ENCODE measurements around the gene CORO6. TPM values are rescaled to one million over a fixed set of nuclear protein-coding genes. Genes with fewer than 3 reads are reported as not detected.

The CORO6 gene
- polyA plus RNA-seq, 3 donors: 1.3 TPM; not detected in 2

DNA sequence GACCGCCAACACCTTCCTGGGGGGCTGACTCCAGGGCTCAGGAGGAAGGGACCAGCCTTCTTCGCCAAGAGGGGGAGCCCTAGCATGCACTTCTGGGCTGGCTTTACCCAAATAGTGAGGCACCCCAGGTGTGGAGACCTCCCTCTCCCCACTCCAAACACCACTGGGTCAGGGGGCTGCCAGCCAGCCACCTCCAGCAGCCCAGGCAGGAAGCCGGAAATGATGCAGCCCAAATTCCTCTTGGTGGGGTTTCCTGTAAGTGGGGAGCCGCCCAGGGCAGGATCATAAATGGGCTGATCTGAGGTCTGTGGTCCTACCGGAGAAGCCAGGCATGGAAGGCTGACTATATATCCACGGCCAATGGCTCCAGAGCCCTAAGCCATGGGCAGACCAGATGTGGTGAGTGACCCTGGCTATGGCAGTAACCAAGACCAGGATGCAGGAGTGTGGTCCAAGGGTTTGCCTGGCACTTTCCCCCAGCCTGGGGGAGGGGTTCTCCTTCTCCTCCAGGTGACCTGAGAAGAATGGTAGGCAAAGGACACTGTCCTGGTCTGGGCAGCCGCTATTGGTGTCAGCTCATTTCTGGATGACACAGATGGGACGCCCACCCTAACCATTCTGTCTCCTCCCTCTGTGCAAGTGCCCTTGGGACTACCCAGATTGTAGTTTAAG lies 37.5 kb downstream of the CORO6 start:
- peaks cover 57% of the 10 kb centered on the region for H3K4me1 Mint-ChIP-seq
- H3K27me3 Mint-ChIP-seq (ENCODE audit: low read depth in 3 of 3): peaks cover 0 to 2% (median 0%) of the 10 kb centered on the region in 3 donors
- TF ChIP-seq CTCF (IDR thresholded peaks at IDR 0.05): peak; percentile 43
- Histone ChIP-seq H3K4me3 (replicated peaks in 1 of 3; ENCODE audit: low read depth in 2 of 3, low read length in 3 of 3) (peak overlapping the region in 2 of 3 experiments; percentile 13 to 72), H3K4me2 (replicated peaks; ENCODE audit: extremely low read depth, low read length, poor library complexity, severe bottlenecking) (peak overlapping the region; percentile 81), H3K27me3 (ENCODE audit: control insufficient read depth in 2 of 2, insufficient read depth in 2 of 2, low read length in 2 of 2) (no peaks in the 10 kb centered on the region), H2AFZ (ENCODE audit: insufficient read depth, low read depth, low read length, poor library complexity, severe bottlenecking) (peak overlapping the region; percentile 69), H4K20me1 (ENCODE audit: insufficient read depth, low read length) (peaks cover 73% of the 10 kb centered on the region), H3K36me3 (replicated peaks in 1 of 2; ENCODE audit: control insufficient read depth in 1 of 2, insufficient read depth in 2 of 2, low read length in 2 of 2) (peaks cover 15 to 28% of the 10 kb centered on the region in 2 donors), H3K4me1 (ENCODE audit: control insufficient read depth in 1 of 2, insufficient read depth in 2 of 2, low read length in 2 of 2) (peaks cover 56 to 57% of the 10 kb centered on the region in 2 donors), H3K79me2 (ENCODE audit: insufficient read depth, low read length) (peaks cover 63% of the 10 kb centered on the region), H3K9ac (ENCODE audit: insufficient read depth, low read length, poor library complexity, severe bottlenecking) (peak overlapping the region; percentile 55), H3K27ac (ENCODE audit: low read depth in 1 of 2, low read length in 2 of 2) (peak overlapping the region in 1 of 2 donors; percentile 75), H3K9me3 (replicated peaks in 1 of 2; ENCODE audit: control insufficient read depth in 1 of 2, insufficient read depth in 1 of 2, low read length in 2 of 2) (no peaks in the 10 kb centered on the region)
- peaks cover 17 to 34% of the 10 kb centered on the region in 2 donors for H3K36me3 Mint-ChIP-seq
- intact Hi-C loops (cut with micrococcal nuclease): loop anchor here in 1 of 2 donors (10.0 kb wide), 1 partner anchor 340 kb away; no protein-coding TSS in a partner anchor
- DNase-seq: peak in 2 of 3 donors; percentile 27 to 38
- peak overlapping the region in 6 of 7 donors; percentile 33 to 87 (median 59) for H3K27ac Mint-ChIP-seq
- 15% methylated on average over 4 of the region's 8 CpGs for WGBS (ENCODE audit: insufficient coverage)
- H3K4me3 Mint-ChIP-seq: peak overlapping the region; percentile 64 to 82
- H3K9me3 Mint-ChIP-seq: no peaks in the 10 kb centered on the region

- intact Hi-C loops (cut with micrococcal nuclease): loop anchor here in 1 of 2 donors (5.0 to 10.0 kb wide), 2 partner anchors 340 to 508 kb away; no protein-coding TSS in a partner anchor
- Histone ChIP-seq H3K36me3 (replicated peaks in 1 of 2; ENCODE audit: control insufficient read depth in 1 of 2, insufficient read depth in 2 of 2, low read length in 2 of 2) (peaks cover 20 to 33% of the 10 kb centered on the region in 2 donors), H4K20me1 (ENCODE audit: insufficient read depth, low read length) (peaks cover 80% of the 10 kb centered on the region), H3K4me3 (replicated peaks in 1 of 3; ENCODE audit: low read depth in 2 of 3, low read length in 3 of 3) (peak overlapping the region in 2 of 3 experiments; percentile 13 to 72), H3K79me2 (ENCODE audit: insufficient read depth, low read length) (peaks cover 63% of the 10 kb centered on the region), H3K27me3 (ENCODE audit: control insufficient read depth in 2 of 2, insufficient read depth in 2 of 2, low read length in 2 of 2) (no peaks in the 10 kb centered on the region), H3K4me1 (ENCODE audit: control insufficient read depth in 1 of 2, insufficient read depth in 2 of 2, low read length in 2 of 2) (peaks cover 50% of the 10 kb centered on the region in 2 donors), H2AFZ (ENCODE audit: insufficient read depth, low read depth, low read length, poor library complexity, severe bottlenecking) (peak overlapping the region; percentile 69), H3K9me3 (replicated peaks in 1 of 2; ENCODE audit: control insufficient read depth in 1 of 2, insufficient read depth in 1 of 2, low read length in 2 of 2) (no peaks in the 10 kb centered on the region), H3K4me2 (replicated peaks; ENCODE audit: extremely low read depth, low read length, poor library complexity, severe bottlenecking) (peak overlapping the region; percentile 81), H3K9ac (ENCODE audit: insufficient read depth, low read length, poor library complexity, severe bottlenecking) (peak overlapping the region; percentile 55), H3K27ac (ENCODE audit: low read depth in 1 of 2, low read length in 2 of 2) (peak overlapping the region in 1 of 2 donors; percentile 75)
- 78% methylated on average over 4 of the region's 12 CpGs for WGBS (ENCODE audit: insufficient coverage)
- no peak for TF ChIP-seq CTCF (IDR thresholded peaks at IDR 0.05)
- Mint-ChIP-seq H3K9me3 (no peaks in the 10 kb centered on the region), H3K36me3 (peaks cover 22 to 40% of the 10 kb centered on the region in 2 donors), H3K27ac (peak overlapping the region in 4 of 7 donors; percentile 50 to 87 (median 66)), H3K4me1 (peaks cover 52% of the 10 kb centered on the region), H3K4me3 (peak overlapping the region; percentile 64 to 82), H3K27me3 (ENCODE audit: low read depth in 3 of 3) (peaks cover 0 to 2% (median 0%) of the 10 kb centered on the region in 3 donors)
- DNase-seq: peak in 2 of 3 donors; percentile 52 to 70
These were observed 38.1 kb downstream of the CORO6 start for GRCh38 chr17:29584452-29585079.

Measured in CD14-positive monocyte (primary cell).